ENCODE data around the gene TYROBP. TPM values are rescaled to one million over a fixed set of nuclear protein-coding genes. Genes with fewer than 3 reads are reported as not detected.

TYROBP gene
- total and polyA plus RNA-seq, 7 experiments from 2014 or later: 2.3 to 428 (median 17.3) TPM; not detected in 1

DNA sequence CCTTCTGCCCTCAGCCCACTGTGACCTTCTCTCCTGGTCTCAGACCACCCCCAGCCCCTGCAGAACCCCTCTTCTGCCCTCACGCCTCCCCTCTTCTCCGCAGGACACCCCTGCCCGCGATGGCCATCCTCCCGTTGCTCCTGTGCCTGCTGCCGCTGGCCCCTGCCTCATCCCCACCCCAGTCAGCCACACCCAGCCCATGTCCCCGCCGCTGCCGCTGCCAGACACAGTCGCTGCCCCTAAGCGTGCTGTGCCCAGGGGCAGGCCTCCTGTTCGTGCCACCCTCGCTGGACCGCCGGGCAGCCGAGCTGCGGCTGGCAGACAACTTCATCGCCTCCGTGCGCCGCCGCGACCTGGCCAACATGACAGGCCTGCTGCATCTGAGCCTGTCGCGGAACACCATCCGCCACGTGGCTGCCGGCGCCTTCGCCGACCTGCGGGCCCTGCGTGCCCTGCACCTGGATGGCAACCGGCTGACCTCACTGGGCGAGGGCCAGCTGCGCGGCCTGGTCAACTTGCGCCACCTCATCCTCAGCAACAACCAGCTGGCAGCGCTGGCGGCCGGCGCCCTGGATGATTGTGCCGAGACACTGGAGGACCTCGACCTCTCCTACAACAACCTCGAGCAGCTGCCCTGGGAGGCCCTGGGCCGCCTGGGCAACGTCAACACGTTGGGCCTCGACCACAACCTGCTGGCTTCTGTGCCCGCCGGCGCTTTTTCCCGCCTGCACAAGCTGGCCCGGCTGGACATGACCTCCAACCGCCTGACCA lies 31.4 kb upstream of the TYROBP start:
- Mint-ChIP-seq H3K9me3 (no peaks in the 10 kb centered on the region), H3K4me1 (peaks cover 21 to 52% (median 47%) of the 10 kb centered on the region in 7 donors), H3K36me3 (peaks cover 5 to 18% (median 12%) of the 10 kb centered on the region in 5 donors), H3K27ac (peak overlapping the region in 1 of 9 donors; percentile 49), H3K27me3 (no peaks in the 10 kb centered on the region), H3K4me3 (peak overlapping the region in 2 of 10 donors; percentile 85 to 98)
- H3K36me3 ChIP-seq (ENCODE audit: control insufficient read depth in 2 of 3, insufficient read depth in 3 of 3, low read length in 3 of 3): peaks cover 0 to 42% (median 0%) of the 10 kb centered on the region in 3 experiments
- CTCF ChIA-PET: interaction anchor here (0.8 kb wide), 1 partner anchor 20 kb away, joined by 3 read pairs; no protein-coding TSS in a partner anchor
- no peak for DNase-seq
- intact Hi-C loops (cut with micrococcal nuclease): no loop called here
- H3K27me3 ChIP-seq (ENCODE audit: control insufficient read depth in 2 of 2, insufficient read depth in 2 of 2, low read length in 2 of 2): no peaks in the 10 kb centered on the region
- no peak overlapping the region for H3K4me3 ChIP-seq (ENCODE audit: low read length)
- no peak overlapping the region for H3K27ac ChIP-seq (ENCODE audit: low read depth, low read length)
- H3K9me3 ChIP-seq (ENCODE audit: control insufficient read depth in 2 of 3, low read length in 3 of 3): no peaks in the 10 kb centered on the region
- peaks cover 19 to 37% of the 10 kb centered on the region in 2 donors for H3K4me1 ChIP-seq (ENCODE audit: control insufficient read depth in 2 of 2, insufficient read depth in 2 of 2, low read length in 2 of 2)
- no peak for ATAC-seq
- POLR2A ChIA-PET: interaction anchor here (0.8 kb wide), 1 partner anchor 14 kb away, joined by 3 read pairs; no protein-coding TSS in a partner anchor

DNA sequence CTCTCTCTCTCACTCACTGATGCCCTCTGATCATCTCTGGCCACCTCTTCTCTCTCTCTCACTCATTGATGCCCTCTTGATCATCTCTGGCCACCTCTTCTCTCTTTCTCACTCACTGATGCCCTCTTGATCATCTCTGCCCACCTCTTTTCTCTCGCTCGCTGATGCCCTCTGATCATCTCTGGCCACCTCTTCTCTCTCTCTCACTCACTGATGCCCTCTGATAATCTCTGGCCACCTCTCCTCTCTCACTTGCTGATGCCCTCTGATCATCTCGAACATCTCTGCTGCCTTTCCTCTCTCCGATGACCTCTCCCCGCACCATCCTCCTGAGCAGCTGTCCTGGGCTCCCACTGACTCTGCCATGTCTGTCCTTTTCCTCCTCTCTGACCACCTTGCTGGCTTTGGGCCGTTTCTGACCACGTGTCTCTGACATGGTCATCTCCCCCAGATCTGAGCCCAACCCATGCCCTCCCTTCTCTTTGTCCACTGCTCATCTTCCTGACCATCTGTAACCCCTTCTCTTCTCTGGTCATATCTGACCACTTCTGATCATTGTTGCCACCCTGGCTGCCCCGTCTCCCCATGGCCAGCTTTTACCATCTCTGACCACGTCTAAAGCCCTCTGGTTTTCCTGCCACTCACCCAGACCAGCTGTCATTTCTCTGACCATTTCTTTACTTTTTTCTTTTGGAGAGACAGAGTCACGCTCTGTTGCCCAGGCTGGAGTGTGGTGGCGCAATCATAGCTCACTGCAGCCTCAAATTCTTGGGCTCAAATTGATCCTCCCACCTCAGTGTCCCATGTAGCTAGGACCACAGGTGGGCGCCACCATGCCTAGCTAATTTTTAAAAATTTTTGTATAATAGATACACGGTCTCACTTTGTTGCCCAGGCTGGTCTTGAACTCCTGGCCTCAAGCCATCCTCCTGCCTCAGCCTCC lies 30.5 kb upstream of the TYROBP start:
- peak overlapping the region; percentile 15 to 91 (median 79) for H3K27ac Mint-ChIP-seq
- intact Hi-C loops (cut with micrococcal nuclease): no loop called here
- no peaks in the 10 kb centered on the region for H3K27me3 ChIP-seq (ENCODE audit: control insufficient read depth in 2 of 2, insufficient read depth in 2 of 2, low read length in 2 of 2)
- peaks cover 0 to 33% (median 0%) of the 10 kb centered on the region in 3 experiments for H3K36me3 ChIP-seq (ENCODE audit: control insufficient read depth in 2 of 3, insufficient read depth in 3 of 3, low read length in 3 of 3)
- no peaks in the 10 kb centered on the region for H3K9me3 ChIP-seq (ENCODE audit: control insufficient read depth in 2 of 3, low read length in 3 of 3)
- H3K4me3 Mint-ChIP-seq: peak overlapping the region; percentile 77 to 98 (median 87)
- CTCF ChIA-PET: interaction anchor here (0.7 to 1.5 kb wide), 2 partner anchors 57 to 190 kb away, joined by 7 read pairs; no protein-coding TSS in a partner anchor
- no peaks in the 10 kb centered on the region for H3K27me3 Mint-ChIP-seq
- H3K4me3 ChIP-seq (ENCODE audit: low read length): peak overlapping the region; percentile 60
- no peak for ATAC-seq
- H3K27ac ChIP-seq (ENCODE audit: low read depth, low read length): peak overlapping the region; percentile 71
- peaks cover 19 to 37% of the 10 kb centered on the region in 2 donors for H3K4me1 ChIP-seq (ENCODE audit: control insufficient read depth in 2 of 2, insufficient read depth in 2 of 2, low read length in 2 of 2)
- no peak for DNase-seq
- no peaks in the 10 kb centered on the region for H3K9me3 Mint-ChIP-seq
- H3K36me3 Mint-ChIP-seq: peaks cover 0 to 11% (median 6%) of the 10 kb centered on the region in 5 donors
- H3K4me1 Mint-ChIP-seq: peaks cover 19 to 50% (median 40%) of the 10 kb centered on the region in 7 donors
- POLR2A ChIA-PET: interaction anchor here (0.8 to 2.1 kb wide), 4 partner anchors 13 to 75 kb away, joined by 3 to 6 read pairs (median 3); partner anchors contain the start of gene ALKBH6

DNA sequence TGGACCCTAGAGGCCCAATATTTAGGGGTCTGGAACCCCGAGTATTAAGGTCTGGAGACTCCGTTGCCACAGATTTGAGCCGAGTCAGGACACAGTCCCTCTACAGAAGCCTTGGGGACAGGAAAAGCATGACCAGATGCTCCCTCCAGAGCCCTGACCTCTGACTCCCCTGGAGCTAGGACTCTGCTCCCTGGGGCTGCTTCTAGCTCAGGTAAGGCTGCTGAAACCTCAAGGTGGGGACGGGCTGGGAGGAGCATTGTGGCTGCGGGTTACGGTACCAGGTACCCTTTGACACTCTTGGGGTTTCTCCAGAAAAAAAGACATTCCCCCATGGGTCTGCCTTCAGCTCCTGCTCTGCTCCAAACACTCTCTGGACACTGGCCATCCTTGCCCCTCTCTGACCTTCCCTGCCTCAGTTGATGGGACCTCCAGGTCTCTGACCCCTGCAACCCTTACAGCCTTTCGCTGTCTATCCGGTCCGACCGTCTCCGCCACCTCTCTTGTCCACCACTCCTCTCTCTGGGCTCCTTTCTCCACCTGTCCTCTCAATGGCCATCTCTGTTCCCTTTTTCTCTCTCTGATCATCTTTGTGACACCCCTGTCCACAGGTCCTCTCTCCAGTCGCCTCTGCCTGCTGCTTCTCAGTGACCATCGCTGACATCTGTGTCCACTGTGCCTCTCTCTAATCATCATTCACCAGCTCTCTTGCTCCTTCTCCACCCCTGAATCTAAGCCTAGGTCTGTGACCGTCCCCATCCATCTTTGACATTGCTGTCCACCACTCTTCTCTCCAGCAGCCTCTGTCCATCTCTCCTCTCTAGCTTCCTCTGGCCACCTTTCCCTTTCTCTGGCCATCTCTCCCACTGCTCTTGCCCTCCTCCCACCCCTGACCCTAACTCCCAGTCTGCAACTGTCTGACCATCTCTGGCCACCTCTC lies 29.5 kb upstream of the TYROBP start:
- Mint-ChIP-seq H3K27ac (peak overlapping the region in 8 of 9 donors; percentile 53 to 91 (median 79)), H3K36me3 (peaks cover 0 to 9% (median 6%) of the 10 kb centered on the region in 5 donors), H3K4me1 (peaks cover 18 to 44% (median 37%) of the 10 kb centered on the region in 7 donors), H3K9me3 (no peaks in the 10 kb centered on the region), H3K4me3 (peak overlapping the region; percentile 77 to 98 (median 87)), H3K27me3 (no peaks in the 10 kb centered on the region)
- H3K27me3 ChIP-seq (ENCODE audit: control insufficient read depth in 2 of 2, insufficient read depth in 2 of 2, low read length in 2 of 2): no peaks in the 10 kb centered on the region
- H3K4me3 ChIP-seq (ENCODE audit: low read length): peak overlapping the region; percentile 60
- no peak for DNase-seq
- POLR2A ChIA-PET: interaction anchor here (1.2 to 2.1 kb wide), 4 partner anchors 14 to 76 kb away, joined by 3 to 7 read pairs (median 4); partner anchors contain the start of gene ALKBH6
- H3K9me3 ChIP-seq (ENCODE audit: control insufficient read depth in 2 of 3, low read length in 3 of 3): no peaks in the 10 kb centered on the region
- peaks cover 19 to 37% of the 10 kb centered on the region in 2 donors for H3K4me1 ChIP-seq (ENCODE audit: control insufficient read depth in 2 of 2, insufficient read depth in 2 of 2, low read length in 2 of 2)
- peak; percentile 40 for ATAC-seq
- H3K36me3 ChIP-seq (ENCODE audit: control insufficient read depth in 2 of 3, insufficient read depth in 3 of 3, low read length in 3 of 3): peaks cover 0 to 28% (median 0%) of the 10 kb centered on the region in 3 experiments
- CTCF ChIA-PET: interaction anchor here (0.7 to 1.5 kb wide), 2 partner anchors 56 to 191 kb away, joined by 7 read pairs; no protein-coding TSS in a partner anchor
- H3K27ac ChIP-seq (ENCODE audit: low read depth, low read length): peak overlapping the region; percentile 71
- intact Hi-C loops (cut with micrococcal nuclease): no loop called here

DNA sequence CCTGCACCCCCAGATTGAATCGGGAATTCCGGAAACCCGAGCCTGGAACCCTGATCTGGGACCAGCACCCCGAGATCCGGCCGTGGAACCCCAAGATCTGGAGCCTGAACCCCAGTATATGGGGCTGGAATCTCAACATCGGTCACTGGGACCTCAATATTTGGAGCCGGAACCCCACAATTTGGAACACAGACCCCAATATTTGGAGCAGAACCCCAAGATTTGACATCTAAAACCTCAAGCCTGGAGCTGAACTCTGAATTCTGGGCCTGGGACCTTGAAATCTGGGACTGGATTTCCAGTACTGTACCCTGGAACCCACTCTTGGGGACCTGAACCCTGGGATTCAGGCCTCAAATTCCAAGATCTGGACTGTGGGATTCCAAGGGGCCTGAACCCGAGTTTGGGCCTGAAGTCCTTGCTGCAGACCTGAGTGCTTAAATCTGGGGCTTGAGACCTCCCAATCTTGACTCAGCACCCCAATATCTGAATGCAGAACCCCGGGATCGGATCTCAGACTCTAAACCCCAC lies 28.7 kb upstream of the TYROBP start:
- ATAC-seq (no peak), DNase-seq (no peak)
- Mint-ChIP-seq H3K27me3 (no peaks in the 10 kb centered on the region), H3K4me3 (peak overlapping the region; percentile 77 to 98 (median 87)), H3K27ac (peak overlapping the region in 7 of 9 donors; percentile 23 to 79 (median 65)), H3K9me3 (no peaks in the 10 kb centered on the region), H3K4me1 (peaks cover 18 to 50% (median 40%) of the 10 kb centered on the region in 7 donors), H3K36me3 (peaks cover 0 to 9% (median 6%) of the 10 kb centered on the region in 5 donors)
- peak overlapping the region; percentile 71 for H3K27ac ChIP-seq (ENCODE audit: low read depth, low read length)
- intact Hi-C loops (cut with micrococcal nuclease): no loop called here
- H3K27me3 ChIP-seq (ENCODE audit: control insufficient read depth in 2 of 2, insufficient read depth in 2 of 2, low read length in 2 of 2): no peaks in the 10 kb centered on the region
- ChIA-PET POLR2A (interaction anchor here (1.2 to 2.1 kb wide), 4 partner anchors 15 to 77 kb away, joined by 3 to 7 read pairs (median 4); partner anchors contain the start of gene ALKBH6), CTCF (interaction anchor here (1.5 kb wide), 1 partner anchor 55 kb away, joined by 7 read pairs; no protein-coding TSS in a partner anchor)
- H3K9me3 ChIP-seq (ENCODE audit: control insufficient read depth in 2 of 3, low read length in 3 of 3): no peaks in the 10 kb centered on the region
- peaks cover 24 to 37% of the 10 kb centered on the region in 2 donors for H3K4me1 ChIP-seq (ENCODE audit: control insufficient read depth in 2 of 2, insufficient read depth in 2 of 2, low read length in 2 of 2)
- H3K36me3 ChIP-seq (ENCODE audit: control insufficient read depth in 2 of 3, insufficient read depth in 3 of 3, low read length in 3 of 3): peaks cover 0 to 23% (median 0%) of the 10 kb centered on the region in 3 experiments
- H3K4me3 ChIP-seq (ENCODE audit: low read length): peak overlapping the region; percentile 60

DNA sequence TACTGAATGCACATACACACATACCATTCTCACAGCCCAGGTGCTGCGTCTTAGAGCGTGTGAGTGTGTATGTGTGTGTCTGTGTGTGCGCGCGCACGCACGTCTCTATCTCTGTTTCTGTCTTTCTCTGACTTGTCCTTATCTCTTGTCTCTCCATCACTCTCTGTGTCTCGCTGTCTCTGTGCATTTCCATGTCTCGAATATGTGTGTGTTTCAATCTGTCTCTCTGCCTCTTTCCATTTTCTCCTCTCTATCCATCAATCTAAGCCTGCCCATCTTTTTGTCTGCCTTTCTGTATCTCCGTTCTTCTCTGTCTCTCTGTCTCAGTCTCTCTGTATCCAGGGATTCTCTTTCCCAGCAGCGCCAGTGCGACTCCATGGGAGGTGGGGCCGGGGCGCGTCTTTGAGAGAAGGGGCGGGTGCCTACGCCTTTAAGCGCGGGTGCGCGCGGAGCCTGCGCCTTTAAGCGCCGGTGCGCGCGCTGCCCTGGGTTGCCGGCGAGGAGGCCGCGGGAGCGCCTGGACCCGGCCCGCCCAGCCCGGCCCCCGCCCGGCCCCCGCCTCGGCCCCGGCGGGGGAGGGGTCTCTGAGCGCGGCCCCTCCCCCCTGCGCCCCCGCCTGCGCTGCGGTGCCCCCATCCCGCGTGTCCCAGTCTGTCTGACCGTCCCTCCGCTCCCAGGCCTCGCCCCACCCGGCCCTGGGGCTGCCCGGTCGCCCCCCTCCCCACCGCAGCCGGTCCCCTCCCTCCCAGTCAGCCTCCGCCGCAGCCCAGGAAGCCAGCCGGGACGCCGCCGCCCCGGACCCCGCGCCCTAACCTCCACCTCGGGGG lies 28.0 kb upstream of the TYROBP start, which contains the start of gene LRFN3:
LRFN3 (plus strand) TSS at position 464 of the 827 bp plus-strand sequence. CDS start 3,052 bp downstream, outside the sequence.
- ChIA-PET POLR2A (interaction anchor here (1.5 to 2.1 kb wide), 3 partner anchors 17 to 58 kb away, joined by 4 to 7 read pairs (median 6); no protein-coding TSS in a partner anchor), CTCF (interaction anchor here (1.9 kb wide), 1 partner anchor 54 kb away, joined by 15 read pairs; no protein-coding TSS in a partner anchor)
- H3K27ac Mint-ChIP-seq: peak within 1 kb of the TSS; percentile 50 to 94 (median 88)
- H3K27me3 ChIP-seq (ENCODE audit: control insufficient read depth in 2 of 2, insufficient read depth in 2 of 2, low read length in 2 of 2): no peaks in the 10 kb centered on the region
- H3K36me3 Mint-ChIP-seq: peaks cover 0 to 9% (median 5%) of the 10 kb centered on the region in 5 donors
- peaks cover 27 to 39% of the 10 kb centered on the region in 2 donors for H3K4me1 ChIP-seq (ENCODE audit: control insufficient read depth in 2 of 2, insufficient read depth in 2 of 2, low read length in 2 of 2)
- peak within 1 kb of the TSS; percentile 89 for H3K4me3 ChIP-seq (ENCODE audit: low read length)
- no peaks in the 10 kb centered on the region for H3K9me3 ChIP-seq (ENCODE audit: control insufficient read depth in 2 of 3, low read length in 3 of 3)
- peak within 1 kb of the TSS; percentile 71 for H3K27ac ChIP-seq (ENCODE audit: low read depth, low read length)
- peak within 1 kb of the TSS; percentile 83 to 99 (median 94) for H3K4me3 Mint-ChIP-seq
- H3K36me3 ChIP-seq (ENCODE audit: control insufficient read depth in 2 of 3, insufficient read depth in 3 of 3, low read length in 3 of 3): peaks cover 0 to 23% (median 0%) of the 10 kb centered on the region in 3 experiments
- H3K27me3 Mint-ChIP-seq: no peaks in the 10 kb centered on the region
- peak in 4 of 9 donors; percentile 30 to 72 (median 36) for DNase-seq
- ATAC-seq: no peak
- intact Hi-C loops (cut with micrococcal nuclease): no loop called here
- H3K4me1 Mint-ChIP-seq: peaks cover 21 to 53% (median 40%) of the 10 kb centered on the region in 7 donors
- no peaks in the 10 kb centered on the region for H3K9me3 Mint-ChIP-seq
